Panc1 (cell line): Measurements from ENCODE around the gene UBAP2L.

Experiments used
- CTCF ChIP-seq: fragments of 450-650 bp; IDR thresholded peaks from 2 replicates; pipeline ENCODE4 v1.5.1; 2017; ENCODE audit warnings: mild to moderate bottlenecking
- POLR2AphosphoS5 ChIP-seq: IDR thresholded peaks from 2 replicates; pipeline ENCODE4 v1.6.1; 2012; ENCODE audit warnings: mild to moderate bottlenecking, low read depth, low read length, moderate library complexity
- SIN3A ChIP-seq: IDR thresholded peaks from 2 replicates; pipeline ENCODE4 v1.6.1; 2012; ENCODE audit warnings: low read depth, mild to moderate bottlenecking, low read length, moderate library complexity, borderline replicate concordance; ENCODE audit not compliant: insufficient read depth
- TF ChIP-seq, protein P1 (sequence below), 2 experiments: IDR thresholded peaks; 2 replicates each; pipeline ENCODE4 v1.6.1; 2011 to 2012; ENCODE audit warnings: low read depth in 2 of 2, control low read depth in 1 of 2, low read length in 1 of 2, mild to moderate bottlenecking in 1 of 2, moderate library complexity in 1 of 2; ENCODE audit not compliant: insufficient read depth in 1 of 2

DNA sequence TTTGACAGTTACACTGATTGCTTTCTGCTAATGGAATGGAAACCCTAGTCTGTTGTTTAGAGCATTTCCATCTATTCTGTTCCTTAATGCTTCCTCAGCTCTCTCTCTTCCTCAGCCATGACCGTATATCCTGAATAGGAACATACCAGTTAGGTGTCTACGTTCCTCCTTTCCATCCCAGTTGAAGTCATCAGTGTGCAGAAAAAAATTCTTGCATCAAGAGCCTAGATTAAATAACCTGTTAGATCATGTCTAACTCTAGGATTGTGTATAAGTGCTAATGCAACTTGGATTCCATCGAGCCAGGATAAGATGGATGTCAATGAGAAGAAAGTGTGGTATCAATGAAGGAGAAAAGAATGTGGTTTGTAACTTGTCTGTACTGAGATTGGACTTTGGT, 18.7 kb downstream of the UBAP2L start:
- TF ChIP-seq CTCF = no peak
- TF ChIP-seq POLR2AphosphoS5 = no peak
- TF ChIP-seq, protein P1, sequence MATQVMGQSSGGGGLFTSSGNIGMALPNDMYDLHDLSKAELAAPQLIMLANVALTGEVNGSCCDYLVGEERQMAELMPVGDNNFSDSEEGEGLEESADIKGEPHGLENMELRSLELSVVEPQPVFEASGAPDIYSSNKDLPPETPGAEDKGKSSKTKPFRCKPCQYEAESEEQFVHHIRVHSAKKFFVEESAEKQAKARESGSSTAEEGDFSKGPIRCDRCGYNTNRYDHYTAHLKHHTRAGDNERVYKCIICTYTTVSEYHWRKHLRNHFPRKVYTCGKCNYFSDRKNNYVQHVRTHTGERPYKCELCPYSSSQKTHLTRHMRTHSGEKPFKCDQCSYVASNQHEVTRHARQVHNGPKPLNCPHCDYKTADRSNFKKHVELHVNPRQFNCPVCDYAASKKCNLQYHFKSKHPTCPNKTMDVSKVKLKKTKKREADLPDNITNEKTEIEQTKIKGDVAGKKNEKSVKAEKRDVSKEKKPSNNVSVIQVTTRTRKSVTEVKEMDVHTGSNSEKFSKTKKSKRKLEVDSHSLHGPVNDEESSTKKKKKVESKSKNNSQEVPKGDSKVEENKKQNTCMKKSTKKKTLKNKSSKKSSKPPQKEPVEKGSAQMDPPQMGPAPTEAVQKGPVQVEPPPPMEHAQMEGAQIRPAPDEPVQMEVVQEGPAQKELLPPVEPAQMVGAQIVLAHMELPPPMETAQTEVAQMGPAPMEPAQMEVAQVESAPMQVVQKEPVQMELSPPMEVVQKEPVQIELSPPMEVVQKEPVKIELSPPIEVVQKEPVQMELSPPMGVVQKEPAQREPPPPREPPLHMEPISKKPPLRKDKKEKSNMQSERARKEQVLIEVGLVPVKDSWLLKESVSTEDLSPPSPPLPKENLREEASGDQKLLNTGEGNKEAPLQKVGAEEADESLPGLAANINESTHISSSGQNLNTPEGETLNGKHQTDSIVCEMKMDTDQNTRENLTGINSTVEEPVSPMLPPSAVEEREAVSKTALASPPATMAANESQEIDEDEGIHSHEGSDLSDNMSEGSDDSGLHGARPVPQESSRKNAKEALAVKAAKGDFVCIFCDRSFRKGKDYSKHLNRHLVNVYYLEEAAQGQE (IDR thresholded peaks at IDR 0.05; ENCODE audit: insufficient read depth in 1 of 2, low read depth in 2 of 2, low read length in 1 of 2) = no peak
- no peak for TF ChIP-seq SIN3A
